Loucy (cell line): ENCODE measurements around the gene SLU7.

Experiments
- EZH2phosphoT487 ChIP-seq: fragments of 200-600 bp; IDR thresholded peaks from 2 replicates; pipeline ENCODE4 v1.6.1; 2018; ENCODE audit warnings: antibody characterized with exemption, mild to moderate bottlenecking, moderate library complexity, borderline replicate concordance
- TF ChIP-seq, protein P1 (sequence below): fragments of 200-600 bp; sonication (generic); conservative IDR thresholded peaks from 2 replicates; pipeline ENCODE4 v1.5.1; 2014; ENCODE audit warnings: mild to moderate bottlenecking, antibody characterized with exemption, low read length

DNA sequence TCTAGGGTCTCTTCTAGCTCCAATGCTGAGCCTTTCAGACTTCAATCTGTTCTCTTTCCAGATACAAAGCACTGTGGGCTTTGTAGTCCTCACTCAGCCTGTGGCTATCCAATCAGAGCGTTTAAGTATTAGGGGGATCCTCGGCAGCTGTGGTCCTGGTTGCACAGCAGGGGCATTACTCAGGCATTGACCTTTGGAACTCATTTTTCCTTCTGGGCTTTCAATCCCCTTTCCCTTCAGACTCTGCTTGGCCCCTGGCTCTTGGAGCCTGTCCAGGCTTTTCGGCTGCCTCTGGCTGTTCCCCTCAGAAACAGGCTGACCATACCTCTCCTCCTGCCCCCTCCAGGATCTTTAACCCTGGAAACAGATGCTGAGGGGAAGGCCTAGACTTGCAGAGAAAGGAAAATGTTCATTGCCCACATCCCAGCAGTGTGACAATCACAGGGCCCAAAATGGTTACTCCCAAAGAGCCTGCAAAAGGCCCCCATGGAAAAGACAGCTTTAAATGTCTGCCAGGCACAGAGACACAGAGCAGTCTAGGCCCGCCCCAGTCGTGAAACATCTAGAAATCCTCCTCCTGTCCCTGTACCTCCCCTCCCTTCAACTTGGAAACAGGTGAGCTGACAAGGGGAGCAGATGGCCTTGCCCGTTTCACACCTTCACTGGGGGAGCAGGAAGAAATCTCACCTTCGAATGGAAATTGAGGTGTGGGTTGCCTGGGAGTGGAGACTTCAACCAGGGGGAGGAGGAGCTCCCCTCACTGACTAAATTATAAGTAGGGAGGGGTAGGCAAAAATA, 62.1 kb downstream of the SLU7 start:
- TF ChIP-seq, protein P1, sequence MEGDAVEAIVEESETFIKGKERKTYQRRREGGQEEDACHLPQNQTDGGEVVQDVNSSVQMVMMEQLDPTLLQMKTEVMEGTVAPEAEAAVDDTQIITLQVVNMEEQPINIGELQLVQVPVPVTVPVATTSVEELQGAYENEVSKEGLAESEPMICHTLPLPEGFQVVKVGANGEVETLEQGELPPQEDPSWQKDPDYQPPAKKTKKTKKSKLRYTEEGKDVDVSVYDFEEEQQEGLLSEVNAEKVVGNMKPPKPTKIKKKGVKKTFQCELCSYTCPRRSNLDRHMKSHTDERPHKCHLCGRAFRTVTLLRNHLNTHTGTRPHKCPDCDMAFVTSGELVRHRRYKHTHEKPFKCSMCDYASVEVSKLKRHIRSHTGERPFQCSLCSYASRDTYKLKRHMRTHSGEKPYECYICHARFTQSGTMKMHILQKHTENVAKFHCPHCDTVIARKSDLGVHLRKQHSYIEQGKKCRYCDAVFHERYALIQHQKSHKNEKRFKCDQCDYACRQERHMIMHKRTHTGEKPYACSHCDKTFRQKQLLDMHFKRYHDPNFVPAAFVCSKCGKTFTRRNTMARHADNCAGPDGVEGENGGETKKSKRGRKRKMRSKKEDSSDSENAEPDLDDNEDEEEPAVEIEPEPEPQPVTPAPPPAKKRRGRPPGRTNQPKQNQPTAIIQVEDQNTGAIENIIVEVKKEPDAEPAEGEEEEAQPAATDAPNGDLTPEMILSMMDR: no peak
- no peak for TF ChIP-seq EZH2phosphoT487
